ENCODE measurements around the gene ITGB2.
A peak's percentile ranks its signal among the peaks of the same experiment; 100 is the strongest.

Gene ITGB2

GRCh38 chr21:44838951-44839350, 81.7 kb downstream of the ITGB2 start:
- Histone ChIP-seq H3K9ac (ENCODE audit: low read length) (no peak overlapping the region), H4K20me1 (ENCODE audit: insufficient read depth, low read length) (no peaks in the 10 kb centered on the region), H3K79me2 (ENCODE audit: low read length) (no peaks in the 10 kb centered on the region), H2AFZ (ENCODE audit: low read depth, low read length) (no peak overlapping the region), H3K27ac (ENCODE audit: low read length) (no peak overlapping the region), H3K4me3 (ENCODE audit: low read length) (no peak overlapping the region), H3K4me1 (ENCODE audit: low read length) (no peaks in the 10 kb centered on the region), H3K36me3 (replicated peaks; ENCODE audit: low read depth, low read length) (no peaks in the 10 kb centered on the region), H3K9me3 (ENCODE audit: insufficient read depth, low read length) (no peaks in the 10 kb centered on the region), H3K4me2 (ENCODE audit: low read length) (no peak overlapping the region), H3K27me3 (ENCODE audit: low read depth, low read length) (no peaks in the 10 kb centered on the region; the same call in 1 of the 2 replicates)
- TF ChIP-seq EZH2phosphoT487 (IDR thresholded peaks at IDR 0.05; ENCODE audit: low read depth) = no peak
- no peak for TF ChIP-seq CTCF (IDR thresholded peaks at IDR 0.05; ENCODE audit: low read depth, low read length)

GRCh38 chr21:44838039-44838895, 82.4 kb downstream of the ITGB2 start:
- no peak overlapping the region for H2AFZ ChIP-seq (ENCODE audit: low read depth, low read length)
- no peak overlapping the region for H3K4me3 ChIP-seq (ENCODE audit: low read length)
- no peaks in the 10 kb centered on the region for H4K20me1 ChIP-seq (ENCODE audit: insufficient read depth, low read length)
- H3K27ac ChIP-seq (ENCODE audit: low read length) = no peak overlapping the region
- no peaks in the 10 kb centered on the region for H3K4me1 ChIP-seq (ENCODE audit: low read length)
- no peaks in the 10 kb centered on the region for H3K79me2 ChIP-seq (ENCODE audit: low read length)
- no peaks in the 10 kb centered on the region for H3K9me3 ChIP-seq (ENCODE audit: insufficient read depth, low read length)
- no peaks in the 10 kb centered on the region; the same call in 1 of the 2 replicates for H3K27me3 ChIP-seq (ENCODE audit: low read depth, low read length)
- TF ChIP-seq CTCF (IDR thresholded peaks at IDR 0.05; ENCODE audit: low read depth, low read length) = no peak
- TF ChIP-seq EZH2phosphoT487 (IDR thresholded peaks at IDR 0.05; ENCODE audit: low read depth) = no peak
- no peaks in the 10 kb centered on the region for H3K36me3 ChIP-seq (replicated peaks; ENCODE audit: low read depth, low read length)
- H3K9ac ChIP-seq (ENCODE audit: low read length) = no peak overlapping the region
- no peak overlapping the region for H3K4me2 ChIP-seq (ENCODE audit: low read length)

- Histone ChIP-seq H3K9ac (ENCODE audit: low read length) (no peak overlapping the region), H3K27me3 (ENCODE audit: low read depth, low read length) (no peaks in the 10 kb centered on the region; the same call in 1 of the 2 replicates), H3K4me3 (ENCODE audit: low read length) (no peak overlapping the region), H3K36me3 (replicated peaks; ENCODE audit: low read depth, low read length) (no peaks in the 10 kb centered on the region), H3K4me1 (ENCODE audit: low read length) (no peaks in the 10 kb centered on the region), H4K20me1 (ENCODE audit: insufficient read depth, low read length) (no peaks in the 10 kb centered on the region), H3K27ac (ENCODE audit: low read length) (no peak overlapping the region), H3K79me2 (ENCODE audit: low read length) (no peaks in the 10 kb centered on the region), H3K4me2 (ENCODE audit: low read length) (no peak overlapping the region), H2AFZ (ENCODE audit: low read depth, low read length) (no peak overlapping the region), H3K9me3 (ENCODE audit: insufficient read depth, low read length) (no peaks in the 10 kb centered on the region)
- TF ChIP-seq CTCF (IDR thresholded peaks at IDR 0.05; ENCODE audit: low read depth, low read length) (no peak), EZH2phosphoT487 (IDR thresholded peaks at IDR 0.05; ENCODE audit: low read depth) (no peak)
These were observed 83.2 kb downstream of the ITGB2 start for GRCh38 chr21:44837537-44837936.

GRCh38 chr21:44836666-44837471, 83.8 kb downstream of the ITGB2 start:
- Histone ChIP-seq H3K79me2 (ENCODE audit: low read length) (no peaks in the 10 kb centered on the region), H3K9me3 (ENCODE audit: insufficient read depth, low read length) (no peaks in the 10 kb centered on the region), H3K27me3 (ENCODE audit: low read depth, low read length) (no peaks in the 10 kb centered on the region; the same call in 1 of the 2 replicates), H3K36me3 (replicated peaks; ENCODE audit: low read depth, low read length) (no peaks in the 10 kb centered on the region), H3K4me3 (ENCODE audit: low read length) (no peak overlapping the region), H3K9ac (ENCODE audit: low read length) (no peak overlapping the region), H4K20me1 (ENCODE audit: insufficient read depth, low read length) (no peaks in the 10 kb centered on the region), H3K4me1 (ENCODE audit: low read length) (no peaks in the 10 kb centered on the region), H3K27ac (ENCODE audit: low read length) (no peak overlapping the region), H2AFZ (ENCODE audit: low read depth, low read length) (0 out of 2 replicates have a peak overlapping the region, but pooled peaks have one; percentile 46), H3K4me2 (ENCODE audit: low read length) (peak overlapping the region; percentile 46)
- TF ChIP-seq EZH2phosphoT487 (IDR thresholded peaks at IDR 0.05; ENCODE audit: low read depth) = no peak
- no peak for TF ChIP-seq CTCF (IDR thresholded peaks at IDR 0.05; ENCODE audit: low read depth, low read length)

All from OCI-LY3 (cell line).